K562 (cell line): ENCODE data around the gene ATXN7L1. TPM values are rescaled to one million over a fixed set of nuclear protein-coding genes. Genes with fewer than 3 reads are reported as not detected.

Source experiments
- ATAC-seq: fragments of 200-7000 bp; cut with Tn5 transposase; 3 replicates; pipeline ENCODE4 v1.9.1; 2020; ENCODE audit warnings: moderate library complexity
- BruUV-seq: library from RNA; stranded (reverse); fragments of 400-500 nt; replicated peaks from 2 replicates; lab custom pipeline; 2021; lab: Mats Ljungman, UMichigan
- CTCF ChIA-PET: fragments of 300-600 bp; formaldehyde crosslinking; extraction: SDS; loops from one replicate; lab custom pipeline; 2021; ENCODE audit warnings: low intra/inter-chr PET ratio; lab: Yijun Ruan, JAX
- POLR2A ChIA-PET: fragments of 300-600, 350-650 bp; sonication (Branson Sonifier 250); formaldehyde crosslinking; extraction: SDS; loops from one replicate; lab custom pipeline; 2021; ENCODE audit warnings: antibody characterized with exemption, inconsistent platforms; lab: Yijun Ruan, JAX
- DNase-seq, 4 experiments: peaks; one replicate each; pipeline versions ENCODE4 v3.0.0 to v3.0.0-alpha.2; 2011 to 2018; ENCODE audit warnings: low spot score in 3 of 4, mixed read lengths in 3 of 4; ENCODE audit errors: extremely low read depth in 1 of 4
- FAIRE-seq: peaks from 2 replicates; lab custom pipeline; 2011; peaks lifted over from hg19 to GRCh38; lab: Jason Lieb, UNC
- H2AFZ ChIP-seq: 2 replicates; pipeline ENCODE4 v1.6.0; 2011; ENCODE audit warnings: low read depth, low read length, control low read depth, inconsistent platforms
- H3K27ac ChIP-seq: fragments of 200-600 bp; 3 replicates; pipeline ENCODE4 v1.8.0; 2011; ENCODE audit warnings: low read depth, mild to moderate bottlenecking, control low read depth, inconsistent platforms, low read length, moderate library complexity, mixed read lengths; ENCODE audit errors: extremely low read depth
- H3K27me3 ChIP-seq, 2 experiments: fragments of 300-600 bp in 1 of 2; 2 replicates in 1 of 2; 3 replicates in 1 of 2; pipeline versions ENCODE4 v1.6.0 to v1.8.0; 2011; ENCODE audit warnings: inconsistent platforms in 2 of 2, low read length in 2 of 2, mild to moderate bottlenecking in 1 of 2, mixed read lengths in 1 of 2, moderate library complexity in 1 of 2; ENCODE audit not compliant: control insufficient read depth in 2 of 2, insufficient read depth in 2 of 2
- H3K36me3 ChIP-seq: fragments of 300-600 bp; 3 replicates; pipeline ENCODE4 v1.8.0; 2011; ENCODE audit warnings: mild to moderate bottlenecking, low read length, inconsistent platforms; ENCODE audit not compliant: control insufficient read depth, insufficient read depth
- H3K4me1 ChIP-seq, 2 experiments: fragments of 200-600 bp in 1 of 2; replicated peaks in 1 of 2; 2 replicates in 1 of 2; 3 replicates in 1 of 2; pipeline versions ENCODE4 v1.5.1 to v1.8.0; 2011; ENCODE audit warnings: inconsistent platforms in 2 of 2, low read length in 2 of 2, mild to moderate bottlenecking in 1 of 2, mixed read lengths in 1 of 2, moderate library complexity in 1 of 2; ENCODE audit not compliant: control insufficient read depth in 2 of 2, insufficient read depth in 2 of 2
- H3K4me2 ChIP-seq: 2 replicates; pipeline ENCODE4 v1.6.1; 2011; ENCODE audit warnings: low read length, control low read depth, inconsistent platforms, mixed read lengths; ENCODE audit not compliant: insufficient read depth
- H3K4me3 ChIP-seq: fragments of 200-600 bp; sonication (generic), shearing (Covaris generic); 2 replicates; pipeline ENCODE4 v1.5.1; 2016; ENCODE audit warnings: control low read depth, inconsistent platforms
- H3K79me2 ChIP-seq: fragments of 200-600 bp; 3 replicates; pipeline ENCODE4 v1.8.0; 2011; ENCODE audit warnings: low read length, inconsistent platforms; ENCODE audit not compliant: control insufficient read depth, insufficient read depth
- H3K9ac ChIP-seq, 2 experiments: 2 replicates each; pipeline versions ENCODE4 v1.6.0 to v1.6.1; 2011; ENCODE audit warnings: low read depth in 2 of 2, low read length in 2 of 2, control low read depth in 1 of 2, inconsistent platforms in 1 of 2, mild to moderate bottlenecking in 1 of 2, mixed read lengths in 1 of 2; ENCODE audit not compliant: insufficient read depth in 1 of 2
- H3K9me1 ChIP-seq: one replicate; pipeline ENCODE4 v1.6.0; 2011; ENCODE audit warnings: inconsistent platforms, mild to moderate bottlenecking, low read length, moderate library complexity; ENCODE audit not compliant: control insufficient read depth, insufficient read depth
- H3K9me3 ChIP-seq: replicated peaks from 2 replicates; pipeline ENCODE4 v1.5.1; 2011; ENCODE audit warnings: low read depth, low read length, inconsistent platforms; ENCODE audit not compliant: control insufficient read depth, insufficient read depth
- H4K20me1 ChIP-seq: replicated peaks from 2 replicates; pipeline ENCODE4 v1.6.1; 2011; ENCODE audit warnings: low read length, inconsistent platforms, mixed read lengths; ENCODE audit not compliant: control insufficient read depth, insufficient read depth
- LARP7 ChIP-seq: fragments of 450-650 bp; IDR thresholded peaks from 2 replicates; pipeline ENCODE4 v1.6.1; 2016
- PYGO2 ChIP-seq: fragments of 450-650 bp; IDR thresholded peaks from 2 replicates; pipeline ENCODE4 v1.6.1; 2016; ENCODE audit warnings: mild to moderate bottlenecking, missing genetic modification characterization, moderate library complexity, missing compliant biosample characterization
- SNIP1 ChIP-seq: fragments of 450-650 bp; IDR thresholded peaks from 2 replicates; pipeline ENCODE4 v1.7.1; 2017; ENCODE audit warnings: low read depth, mild to moderate bottlenecking
- ZBTB1 ChIP-seq: sonication (generic); formaldehyde crosslinking; IDR thresholded peaks from 2 replicates; pipeline ENCODE4 v1.8.1; 2023; ENCODE audit warnings: missing genetic modification reagents, low read depth, mild to moderate bottlenecking, borderline replicate concordance
- WGBS: fragments of 100-300 bp; shearing (Covaris generic); methylation state at CpG from one replicate; pipeline ENCODE4 v1.1.6; 2016; ENCODE audit warnings: low coverage, mixed read lengths; ENCODE audit not compliant: insufficient coverage; ENCODE audit errors: missing lambda C conversion rate; 5-methylcytosine and 5-hydroxymethylcytosine counted together
- in situ Hi-C: fragments of 300-500 bp; cut with MboI; formaldehyde crosslinking; loops from 4 replicates; pipeline ENCODE4 v1.15.0; 2018; ENCODE audit warnings: inconsistent platforms, mixed read lengths
- intact Hi-C: fragments of 100-400 bp; cut with micrococcal nuclease; formaldehyde crosslinking; loops from 2 replicates; pipeline ENCODE4 v1.14.2; 2022
- polyA plus RNA-seq, 8 experiments: library from polyadenylated mRNA; depleted of rRNA in 4 of 8; stranded (reverse) in 5 of 8; unstranded in 3 of 8; fragments of >200 nt; fragmentation: Nextera tagmentation in 2 of 8; fragmentation: Illumina TruSeq in 1 of 8; extraction: Ambion mirVana in 2 of 8; extraction: Trizol in 1 of 8; gene quantifications; 2 replicates each; pipeline versions ENCODE4 v1.2.1 to v1.2.3, GENCODE V29; 2011 to 2014; ENCODE audit warnings: inconsistent platforms in 1 of 8, missing spikeins in 1 of 8
- total RNA-seq, 7 experiments: library from RNA; depleted of rRNA in 6 of 7; stranded (reverse); fragments of >200 nt in 6 of 7; fragmentation: Illumina TruSeq in 2 of 7; extraction: Trizol in 2 of 7; gene quantifications; 2 replicates each; pipeline versions ENCODE4 v1.2.1 to v1.2.3, GENCODE V29; 2011 to 2021; ENCODE audit warnings: low replicate concordance in 1 of 7
- TF ChIP-seq, protein P1 (sequence below): fragments of 200-800 bp; sonication (Bioruptor generic); IDR thresholded peaks from 2 replicates; pipeline ENCODE4 v1.6.1; 2016; ENCODE audit warnings: missing genetic modification characterization, missing compliant biosample characterization
- TF ChIP-seq, protein P2 (sequence below): fragments of 450-650 bp; IDR thresholded peaks from 2 replicates; pipeline ENCODE4 v1.6.1; 2016; ENCODE audit warnings: antibody characterized with exemption

Gene ATXN7L1
- total and polyA plus RNA-seq, 9 of the 15 experiments (the other 6 are each of a cell fraction or from before 2014, with no cell fraction given): 6.6 to 13.7 (median 10.7) TPM

DNA sequence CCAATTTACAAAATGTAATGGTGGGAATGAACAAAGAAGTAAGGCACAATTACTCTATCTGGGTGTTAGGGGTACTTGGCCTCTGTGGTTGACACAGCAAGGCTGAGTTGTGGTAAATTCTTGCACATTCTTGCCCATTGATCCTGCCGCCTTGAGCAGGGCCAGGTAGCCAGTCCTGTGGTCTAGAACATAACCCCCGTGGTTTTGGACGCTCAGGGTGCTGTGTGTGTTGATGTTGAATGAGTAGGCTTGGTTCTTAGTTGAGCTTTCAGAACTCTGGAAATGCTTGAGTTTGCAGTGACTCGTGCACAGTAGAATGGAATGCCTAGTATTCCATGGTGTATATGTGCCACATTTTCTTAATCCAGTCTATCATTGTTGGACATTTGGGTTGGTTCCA, 44.4 kb upstream of the ATXN7L1 start:
- no peaks in the 10 kb centered on the region for H3K9me1 ChIP-seq
- intact Hi-C loops: no loop called here
- TF ChIP-seq LARP7: no peak
- TF ChIP-seq, protein P1, sequence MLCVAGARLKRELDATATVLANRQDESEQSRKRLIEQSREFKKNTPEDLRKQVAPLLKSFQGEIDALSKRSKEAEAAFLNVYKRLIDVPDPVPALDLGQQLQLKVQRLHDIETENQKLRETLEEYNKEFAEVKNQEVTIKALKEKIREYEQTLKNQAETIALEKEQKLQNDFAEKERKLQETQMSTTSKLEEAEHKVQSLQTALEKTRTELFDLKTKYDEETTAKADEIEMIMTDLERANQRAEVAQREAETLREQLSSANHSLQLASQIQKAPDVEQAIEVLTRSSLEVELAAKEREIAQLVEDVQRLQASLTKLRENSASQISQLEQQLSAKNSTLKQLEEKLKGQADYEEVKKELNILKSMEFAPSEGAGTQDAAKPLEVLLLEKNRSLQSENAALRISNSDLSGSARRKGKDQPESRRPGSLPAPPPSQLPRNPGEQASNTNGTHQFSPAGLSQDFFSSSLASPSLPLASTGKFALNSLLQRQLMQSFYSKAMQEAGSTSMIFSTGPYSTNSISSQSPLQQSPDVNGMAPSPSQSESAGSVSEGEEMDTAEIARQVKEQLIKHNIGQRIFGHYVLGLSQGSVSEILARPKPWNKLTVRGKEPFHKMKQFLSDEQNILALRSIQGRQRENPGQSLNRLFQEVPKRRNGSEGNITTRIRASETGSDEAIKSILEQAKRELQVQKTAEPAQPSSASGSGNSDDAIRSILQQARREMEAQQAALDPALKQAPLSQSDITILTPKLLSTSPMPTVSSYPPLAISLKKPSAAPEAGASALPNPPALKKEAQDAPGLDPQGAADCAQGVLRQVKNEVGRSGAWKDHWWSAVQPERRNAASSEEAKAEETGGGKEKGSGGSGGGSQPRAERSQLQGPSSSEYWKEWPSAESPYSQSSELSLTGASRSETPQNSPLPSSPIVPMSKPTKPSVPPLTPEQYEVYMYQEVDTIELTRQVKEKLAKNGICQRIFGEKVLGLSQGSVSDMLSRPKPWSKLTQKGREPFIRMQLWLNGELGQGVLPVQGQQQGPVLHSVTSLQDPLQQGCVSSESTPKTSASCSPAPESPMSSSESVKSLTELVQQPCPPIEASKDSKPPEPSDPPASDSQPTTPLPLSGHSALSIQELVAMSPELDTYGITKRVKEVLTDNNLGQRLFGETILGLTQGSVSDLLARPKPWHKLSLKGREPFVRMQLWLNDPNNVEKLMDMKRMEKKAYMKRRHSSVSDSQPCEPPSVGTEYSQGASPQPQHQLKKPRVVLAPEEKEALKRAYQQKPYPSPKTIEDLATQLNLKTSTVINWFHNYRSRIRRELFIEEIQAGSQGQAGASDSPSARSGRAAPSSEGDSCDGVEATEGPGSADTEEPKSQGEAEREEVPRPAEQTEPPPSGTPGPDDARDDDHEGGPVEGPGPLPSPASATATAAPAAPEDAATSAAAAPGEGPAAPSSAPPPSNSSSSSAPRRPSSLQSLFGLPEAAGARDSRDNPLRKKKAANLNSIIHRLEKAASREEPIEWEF (CRISPR knock-in tag): no peak
- TF ChIP-seq, protein P2, sequence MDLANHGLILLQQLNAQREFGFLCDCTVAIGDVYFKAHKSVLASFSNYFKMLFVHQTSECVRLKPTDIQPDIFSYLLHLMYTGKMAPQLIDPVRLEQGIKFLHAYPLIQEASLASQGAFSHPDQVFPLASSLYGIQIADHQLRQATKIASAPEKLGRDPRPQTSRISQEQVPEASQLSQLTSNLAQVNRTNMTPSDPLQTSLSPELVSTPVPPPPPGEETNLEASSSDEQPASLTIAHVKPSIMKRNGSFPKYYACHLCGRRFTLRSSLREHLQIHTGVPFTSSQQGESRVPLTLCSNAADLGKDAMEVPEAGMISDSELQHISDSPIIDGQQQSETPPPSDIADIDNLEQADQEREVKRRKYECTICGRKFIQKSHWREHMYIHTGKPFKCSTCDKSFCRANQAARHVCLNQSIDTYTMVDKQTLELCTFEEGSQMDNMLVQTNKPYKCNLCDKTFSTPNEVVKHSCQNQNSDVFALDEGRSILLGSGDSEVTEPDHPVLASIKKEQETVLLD: no peak
- TF ChIP-seq ZBTB1 (CRISPR knock-in tag): no peak
- no peak for TF ChIP-seq SNIP1
- no peak for TF ChIP-seq PYGO2 (tag)

More for the DNA sequence above, 44.4 kb upstream of the ATXN7L1 start:
- ChIA-PET CTCF (no interaction called here), POLR2A (interaction anchor here (0.7 kb wide), 1 partner anchor 28 kb away, joined by 4 read pairs; no protein-coding TSS in a partner anchor)
- no peak overlapping the region for H3K9ac ChIP-seq
- H3K4me3 ChIP-seq: no peak overlapping the region
- no peak for FAIRE-seq
- no peaks in the 10 kb centered on the region for H3K79me2 ChIP-seq
- no peaks in the 10 kb centered on the region for H4K20me1 ChIP-seq
- no peak for DNase-seq
- no peaks in the 10 kb centered on the region for H3K4me1 ChIP-seq
- H3K27me3 ChIP-seq: peaks cover 4 to 21% of the 10 kb centered on the region in 2 experiments; a peak in 4 of 5 replicates
- in situ Hi-C loops: no loop called here
- no TSS peak for BruUV-seq
- H2AFZ ChIP-seq: no peak overlapping the region
- 1% methylated on average over 4 of the region's 4 CpGs for WGBS
- H3K27ac ChIP-seq: no peak overlapping the region
- H3K4me2 ChIP-seq: no peak overlapping the region
- no peaks in the 10 kb centered on the region for H3K36me3 ChIP-seq
- H3K9me3 ChIP-seq: no peaks in the 10 kb centered on the region; the same call in 1 of the 2 replicates
- ATAC-seq: no peak
